ENCODE measurements around the gene HOXD10.

HOXD10 gene

DNA sequence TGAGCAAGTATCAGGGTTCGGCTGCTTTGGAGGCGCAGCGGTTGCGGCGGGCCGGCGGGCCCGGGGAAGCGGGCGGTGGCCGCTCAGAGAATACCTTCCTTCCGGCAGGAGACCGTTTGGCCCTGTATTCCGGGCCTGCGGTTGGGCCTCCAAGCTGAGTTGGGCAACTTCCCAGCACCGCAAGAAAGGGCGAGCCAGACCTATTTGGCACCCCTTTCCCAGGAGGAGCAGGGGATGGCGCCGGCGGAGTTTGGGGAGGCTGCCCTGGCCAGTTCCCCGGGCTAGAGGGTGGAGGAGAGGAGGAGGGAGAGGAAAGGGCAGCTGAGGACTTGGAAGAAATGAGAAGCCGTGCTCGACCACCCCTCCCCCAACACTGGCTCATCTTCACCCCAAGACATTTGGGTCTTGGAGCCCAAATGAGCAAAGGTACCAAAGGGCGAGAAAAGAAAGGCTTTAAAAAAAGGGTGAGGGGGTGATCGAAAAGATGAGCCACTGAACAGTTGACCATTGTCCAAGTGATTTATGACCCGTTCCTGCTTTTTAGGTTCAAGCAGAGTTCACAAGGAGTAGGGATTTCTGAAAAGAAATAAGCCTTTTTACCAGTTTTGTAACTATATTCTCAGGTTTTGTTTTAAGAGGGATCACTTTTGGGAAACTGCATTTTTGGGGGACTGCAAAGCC lies 48.9 kb downstream of the HOXD10 start:
- DNase-seq, result no peak

DNA sequence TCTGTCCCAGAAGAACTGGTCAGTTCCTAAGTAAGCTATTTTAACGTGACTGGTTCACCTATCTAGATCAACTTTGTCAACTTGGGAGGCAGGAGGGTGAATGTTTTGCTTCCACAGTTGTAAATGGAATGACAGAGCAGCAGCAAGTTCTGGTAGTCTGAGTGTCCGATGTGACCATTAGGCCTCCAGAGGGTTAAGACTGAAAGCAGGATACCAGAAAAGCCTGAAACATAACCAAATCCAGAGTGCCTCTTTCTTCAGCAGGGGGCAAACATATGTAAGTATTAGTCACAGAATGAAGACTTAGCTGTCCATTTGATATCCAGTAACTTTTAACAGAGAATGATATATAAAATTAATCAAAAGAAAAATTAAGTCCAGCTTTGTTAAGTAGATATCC lies 49.7 kb downstream of the HOXD10 start:
- DNase-seq, result no peak

GRCh38 chr2:176167398-176167797 lies 50.8 kb downstream of the HOXD10 start:
- DNase-seq, result no peak

- no peak for DNase-seq
Measured at GRCh38 chr2:176169181-176169580, 52.6 kb downstream of the HOXD10 start.

Measured in activated CD4-positive, CD25-positive, alpha-beta regulatory T cell (primary cell).